Ramos (cell line): Measurements from ENCODE around the gene HPCAL1.
"Not testable (repeated sequence)": the region's sequence is repeated elsewhere in the genome, so short reads cannot be mapped to it uniquely, and the experiment has no call there.

Experiments
- in situ Hi-C: fragments of 300-500 bp; cut with MboI; formaldehyde crosslinking; loops from one replicate; pipeline ENCODE4 v1.14.3; 2022; ENCODE audit warnings: low sequenced_read_pairs; ENCODE audit not compliant: unreplicated experiment

Gene HPCAL1

DNA sequence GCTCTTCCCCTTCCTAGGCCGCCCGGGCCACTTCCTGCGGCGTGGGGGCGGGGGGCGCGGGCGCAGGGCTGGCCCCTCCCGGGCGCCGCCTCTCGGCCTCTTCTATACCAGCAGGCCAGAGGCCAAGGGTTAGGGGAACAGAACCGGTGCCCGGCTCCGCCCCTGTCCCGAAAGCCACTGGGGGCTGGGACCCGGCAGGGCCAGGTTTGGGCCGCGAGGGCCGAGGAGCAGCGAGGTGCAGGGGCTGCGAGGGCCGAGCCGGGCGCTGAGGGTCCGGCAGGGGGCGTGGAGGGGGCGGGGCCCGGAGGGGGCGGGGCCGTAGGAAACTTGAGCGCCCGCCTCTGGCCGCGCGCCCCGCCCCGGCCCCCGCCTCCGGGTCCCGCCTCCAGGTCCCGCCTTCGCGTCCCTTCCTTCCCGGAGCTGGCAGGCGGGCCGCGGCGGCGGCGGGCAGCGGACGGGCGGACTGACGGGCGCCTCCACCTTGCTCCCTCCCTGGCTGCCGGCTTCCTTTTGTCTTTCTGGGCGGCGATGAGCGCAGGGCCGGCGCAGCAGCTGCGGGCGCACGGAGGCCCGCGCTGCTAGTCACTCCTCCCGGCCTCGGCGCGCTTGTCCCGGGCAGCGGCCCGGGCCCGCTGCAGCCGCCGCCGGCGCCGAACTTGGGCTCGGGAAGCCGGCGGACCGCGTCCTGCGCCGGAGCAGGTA lies at the start of gene HPCAL1:
TSS of gene HPCAL1 (plus strand) at position 426 of the 702 bp plus-strand sequence. CDS start 116,854 bp downstream, outside the sequence.
- in situ Hi-C loops = no loop called here

- in situ Hi-C loops = no loop called here
Observed at GRCh38 chr2:10253596-10254372, 48.9 kb upstream of the HPCAL1 start.

- in situ Hi-C loops = no loop called here
Observed at GRCh38 chr2:10254373-10255188, 48.1 kb upstream of the HPCAL1 start.

- in situ Hi-C loops = no loop called here
Observed at GRCh38 chr2:10255189-10256030, 47.3 kb upstream of the HPCAL1 start.

GRCh38 chr2:10256031-10256514 lies 46.6 kb upstream of the HPCAL1 start:
- in situ Hi-C loops = no loop called here

GRCh38 chr2:10256515-10257031 lies 46.1 kb upstream of the HPCAL1 start:
- in situ Hi-C loops = no loop called here

GRCh38 chr2:10257036-10257435 lies 45.7 kb upstream of the HPCAL1 start:
- in situ Hi-C loops = no loop called here

GRCh38 chr2:10257500-10258147 lies 45.1 kb upstream of the HPCAL1 start:
- in situ Hi-C loops = no loop called here

DNA sequence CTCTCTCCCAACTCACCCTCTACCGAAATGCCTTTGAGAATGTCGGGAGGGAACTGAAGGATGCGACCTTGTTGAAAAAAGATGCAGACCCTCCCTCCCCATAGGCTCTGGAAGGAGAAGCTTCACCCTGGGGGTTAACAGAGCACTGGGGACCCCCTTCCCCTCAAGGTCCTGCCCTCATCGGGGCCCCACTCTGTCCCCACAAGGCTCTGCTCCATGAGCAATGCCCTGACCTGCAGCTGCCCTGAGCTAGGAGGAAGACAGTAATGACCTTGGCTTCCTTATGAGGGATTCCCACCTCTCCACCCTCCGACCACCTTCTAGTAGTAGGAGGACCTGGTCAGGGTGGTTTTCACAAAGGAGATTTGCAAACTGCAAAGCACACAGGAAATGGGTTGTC lies 44.4 kb upstream of the HPCAL1 start:
- in situ Hi-C loops = no loop called here

- in situ Hi-C loops = no loop called here
Observed at GRCh38 chr2:10258726-10259125, 44.0 kb upstream of the HPCAL1 start.

DNA sequence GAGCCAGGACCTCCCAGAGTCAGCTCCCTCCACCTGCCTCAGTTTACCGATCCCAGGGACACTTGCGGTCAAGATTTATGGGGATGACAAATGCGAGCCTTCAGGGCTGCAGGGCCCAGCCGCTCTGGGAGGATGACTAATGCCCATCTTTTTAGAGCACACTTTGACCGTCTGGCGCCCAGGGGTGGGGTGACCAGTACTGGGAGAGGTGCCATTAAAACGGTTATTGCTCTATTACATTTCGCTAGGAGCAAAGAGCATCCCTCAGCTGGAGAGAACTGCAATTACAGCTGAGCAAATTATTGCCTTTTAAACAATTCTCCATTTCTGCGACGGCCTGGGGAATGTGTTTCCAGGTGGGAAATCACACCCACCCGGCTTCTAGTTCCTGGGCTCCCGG lies 42.6 kb upstream of the HPCAL1 start:
- in situ Hi-C loops = no loop called here

GRCh38 chr2:10263526-10263925 lies 39.2 kb upstream of the HPCAL1 start:
- in situ Hi-C loops = not testable (repeated sequence)

GRCh38 chr2:10264506-10265328 lies 38.0 kb upstream of the HPCAL1 start:
- in situ Hi-C loops = no loop called here

- in situ Hi-C loops = no loop called here
Observed at GRCh38 chr2:10265329-10266132, 37.2 kb upstream of the HPCAL1 start.

GRCh38 chr2:10266133-10266620 lies 36.5 kb upstream of the HPCAL1 start:
- in situ Hi-C loops = no loop called here

- in situ Hi-C loops = no loop called here
Observed at GRCh38 chr2:10267036-10267435, 35.7 kb upstream of the HPCAL1 start.
